HS-5 (cell line): Measurements from ENCODE around the gene HS3ST3A1.

Source experiments
- DNase-seq: peaks from one replicate; pipeline ENCODE4 v3.0.0-alpha.2; 2012; ENCODE audit warnings: low read depth

The HS3ST3A1 gene

DNA sequence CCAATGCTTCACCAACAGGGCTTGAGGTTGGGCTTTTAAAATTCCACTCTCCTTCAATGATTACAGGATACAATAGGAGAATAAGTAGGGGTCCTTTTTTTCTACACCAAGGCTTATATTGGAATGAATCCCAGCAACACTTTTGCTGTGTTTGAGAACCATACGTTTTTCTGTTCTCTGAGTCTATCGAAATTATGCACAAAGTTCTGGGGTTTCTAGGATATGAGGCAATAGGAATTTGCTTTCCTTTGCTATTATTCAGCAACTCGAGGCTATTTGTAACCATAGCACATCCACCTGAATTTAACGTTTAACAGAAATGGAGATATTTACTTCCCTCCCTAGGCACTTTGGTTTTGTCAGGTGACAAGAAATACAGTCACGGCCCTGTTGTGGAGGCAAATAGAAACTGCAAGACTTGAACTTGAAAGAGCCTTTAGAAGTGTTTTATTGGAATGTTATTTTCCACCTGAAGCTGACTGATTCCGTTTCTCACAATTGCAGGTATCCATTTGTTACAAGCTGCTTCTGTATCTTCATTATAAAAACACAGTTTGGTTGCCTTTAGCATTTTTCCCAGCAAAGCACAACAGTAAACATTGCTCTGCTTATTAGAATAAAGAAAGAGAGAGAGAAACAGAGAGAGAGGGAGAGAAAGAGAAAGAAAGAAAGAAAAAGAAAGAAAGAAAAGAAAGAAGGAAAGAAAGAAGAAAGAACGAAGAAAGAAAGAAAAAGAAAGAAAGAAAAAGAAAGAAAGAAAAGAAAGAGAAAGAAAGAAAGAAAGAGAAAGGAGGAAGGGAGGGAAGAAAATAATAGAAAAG, 109.6 kb downstream of the HS3ST3A1 start:
- no peak for DNase-seq

- no peak for DNase-seq
These were observed 110.2 kb downstream of the HS3ST3A1 start for GRCh38 chr17:13491491-13491890.

DNA sequence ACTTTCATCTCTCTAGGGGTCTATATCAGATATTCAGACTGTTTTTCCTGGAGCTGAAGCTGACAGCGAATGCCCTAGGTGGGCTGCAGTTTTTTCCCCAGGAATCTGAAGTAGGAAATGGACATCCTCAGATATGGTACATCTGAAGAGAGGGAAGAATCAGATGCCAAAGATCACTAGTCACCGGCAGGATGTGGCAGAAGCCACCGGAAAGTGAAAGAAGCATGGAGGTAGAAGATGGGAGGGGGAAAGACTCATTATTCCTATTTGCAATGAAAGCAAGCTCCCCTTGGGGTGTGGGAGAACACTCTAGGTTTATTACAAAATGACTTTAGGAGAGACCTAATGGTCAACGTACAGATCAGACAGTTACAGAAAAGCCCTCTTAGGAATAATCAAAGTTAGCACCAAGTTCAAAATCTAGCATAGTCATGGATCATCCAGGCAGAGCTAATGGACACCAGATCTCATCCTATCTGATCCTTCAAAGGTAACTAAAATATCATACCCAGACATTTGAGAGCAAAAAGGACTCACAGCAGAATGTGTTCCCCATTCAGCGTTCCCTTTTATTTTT, 110.7 kb downstream of the HS3ST3A1 start:
- peak; percentile 35 for DNase-seq

- DNase-seq = no peak
These were observed 111.3 kb downstream of the HS3ST3A1 start for GRCh38 chr17:13490427-13490826.

- no peak for DNase-seq
These were observed 116.4 kb downstream of the HS3ST3A1 start for GRCh38 chr17:13485327-13485726.

- DNase-seq = peak; percentile 33
These were observed 117.7 kb downstream of the HS3ST3A1 start for GRCh38 chr17:13484020-13484419.

DNA sequence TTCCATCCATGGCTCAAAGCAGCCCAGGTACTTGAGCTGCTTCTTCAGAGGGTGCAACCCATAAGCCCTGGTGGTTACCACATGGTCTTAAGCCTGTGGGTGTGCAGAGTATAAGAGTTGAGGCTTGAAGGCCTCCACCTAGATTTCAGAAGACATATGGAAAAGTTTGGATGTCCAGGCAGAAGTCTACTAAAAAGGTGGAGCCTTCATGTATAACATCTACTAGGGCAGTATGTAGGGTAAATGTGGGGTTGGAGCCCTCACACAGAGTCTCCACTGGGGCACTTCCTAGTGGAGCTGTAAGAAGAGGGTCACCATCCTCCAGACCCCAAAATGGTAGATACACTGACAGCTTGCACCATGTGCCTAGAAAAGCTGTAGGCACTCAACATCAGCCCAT, 120.9 kb downstream of the HS3ST3A1 start:
- DNase-seq = no peak

DNA sequence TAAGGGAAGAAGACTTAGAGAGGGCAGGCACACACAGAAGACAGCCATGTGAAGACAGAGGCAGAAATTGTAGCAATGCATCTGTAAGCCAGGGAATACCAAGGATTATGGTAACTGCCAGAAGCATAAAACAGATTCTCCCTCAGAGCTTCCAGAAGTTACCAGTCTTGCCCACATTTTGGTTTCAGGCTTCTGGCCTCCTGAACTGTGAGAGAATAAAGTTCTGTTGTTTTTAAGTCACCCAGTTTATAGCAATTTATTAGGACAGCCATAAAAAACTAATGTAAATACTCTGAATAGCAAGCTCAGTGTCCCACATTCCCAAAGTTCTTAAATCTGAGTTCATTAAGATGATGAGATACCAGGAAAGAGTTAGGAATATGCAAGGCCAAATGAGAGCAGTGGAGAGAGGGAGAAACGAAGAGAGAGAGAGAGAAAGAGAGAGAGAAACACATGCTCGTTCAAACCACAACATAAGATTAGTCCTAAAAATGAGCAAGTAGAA, 123.4 kb downstream of the HS3ST3A1 start:
- no peak for DNase-seq

GRCh38 chr17:13477180-13477611, 124.5 kb downstream of the HS3ST3A1 start:
- peak; percentile 32 for DNase-seq

DNA sequence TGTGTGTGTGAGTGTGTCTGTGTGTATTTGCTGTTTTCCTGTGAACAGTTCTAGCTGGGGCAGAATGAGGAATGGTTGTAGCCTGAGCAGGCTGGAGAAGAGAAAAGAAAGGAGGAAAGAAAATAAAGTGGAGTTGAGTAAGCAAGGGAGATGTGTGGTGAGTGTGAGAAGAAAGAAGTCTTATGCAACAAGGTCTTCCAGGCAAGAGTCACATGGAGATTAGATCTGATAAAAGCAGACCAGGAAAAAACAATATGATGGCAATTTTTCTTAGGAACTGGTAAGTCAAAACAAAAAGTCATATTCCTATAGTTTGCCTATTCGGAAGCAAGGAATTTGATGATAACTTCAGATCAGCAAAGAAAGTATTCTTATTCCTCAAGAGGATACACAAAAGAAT, 125.0 kb downstream of the HS3ST3A1 start:
- no peak for DNase-seq

DNA sequence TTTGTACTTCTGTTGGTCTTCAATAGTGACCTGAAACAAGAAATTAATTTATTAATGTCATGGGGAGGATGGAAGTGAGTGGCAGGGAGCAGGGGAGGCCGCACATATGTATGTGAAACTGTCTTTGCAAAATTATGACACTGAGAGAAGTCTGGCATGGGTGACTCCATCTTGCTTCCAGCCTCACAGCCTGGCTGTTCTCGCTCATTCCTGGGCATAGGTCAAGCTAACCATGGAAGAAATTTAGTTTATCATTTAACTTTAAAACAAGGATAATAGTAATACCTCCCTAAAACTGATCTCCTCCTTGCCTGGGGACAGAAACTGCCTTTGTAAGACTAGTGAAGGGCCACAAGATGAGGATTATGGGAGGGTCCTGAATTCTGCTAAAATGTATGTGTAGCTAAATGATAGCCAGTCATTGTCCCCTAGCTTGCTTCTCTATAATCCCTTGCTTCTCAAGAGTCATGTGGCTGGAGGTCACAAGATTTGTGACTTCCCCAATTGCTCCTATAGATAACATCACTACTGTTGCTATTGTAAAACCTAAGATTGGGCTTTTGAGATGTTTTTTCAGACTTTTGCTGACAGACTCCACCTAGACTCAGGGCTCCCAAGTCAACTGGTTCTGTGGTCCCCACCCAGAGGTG, 126.0 kb downstream of the HS3ST3A1 start:
- DNase-seq = no peak

DNA sequence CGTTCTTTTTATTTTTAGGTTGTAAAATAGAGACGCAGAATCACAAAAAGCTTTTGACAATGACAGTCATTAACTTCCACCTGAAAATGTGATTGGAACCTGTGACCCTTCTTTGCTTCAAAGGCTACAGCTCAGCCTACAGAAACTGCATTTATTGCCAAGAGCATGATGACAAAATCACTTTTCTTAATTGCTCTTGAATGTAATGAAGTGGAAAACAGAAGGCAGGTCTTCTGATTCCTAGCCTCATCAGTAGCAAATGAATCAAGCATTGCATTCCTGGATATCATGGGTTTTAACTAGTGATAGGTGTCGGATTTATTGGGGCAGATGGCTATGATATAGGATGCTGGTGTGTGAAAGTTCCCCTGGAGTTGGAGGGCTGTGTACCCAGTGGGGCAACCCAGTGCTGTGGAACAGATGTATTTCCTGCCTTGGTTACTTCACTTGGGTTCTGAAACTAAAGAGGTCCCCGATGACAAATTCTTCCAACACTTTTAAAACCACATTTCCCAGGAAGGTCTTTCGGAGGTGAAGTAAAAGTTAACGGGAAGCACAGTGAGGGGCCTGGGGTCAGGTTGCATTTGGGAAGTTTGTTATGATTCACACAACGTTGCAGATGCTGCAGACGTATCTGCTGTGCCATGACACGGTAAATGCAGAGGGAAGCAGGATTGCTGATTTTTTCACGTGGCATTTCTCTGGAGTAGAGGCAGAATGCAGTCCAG, 127.5 kb downstream of the HS3ST3A1 start:
- no peak for DNase-seq

GRCh38 chr17:13465678-13466077, 136.1 kb downstream of the HS3ST3A1 start:
- DNase-seq = no peak

- no peak for DNase-seq
These were observed 139.0 kb downstream of the HS3ST3A1 start for GRCh38 chr17:13462673-13463124.

DNA sequence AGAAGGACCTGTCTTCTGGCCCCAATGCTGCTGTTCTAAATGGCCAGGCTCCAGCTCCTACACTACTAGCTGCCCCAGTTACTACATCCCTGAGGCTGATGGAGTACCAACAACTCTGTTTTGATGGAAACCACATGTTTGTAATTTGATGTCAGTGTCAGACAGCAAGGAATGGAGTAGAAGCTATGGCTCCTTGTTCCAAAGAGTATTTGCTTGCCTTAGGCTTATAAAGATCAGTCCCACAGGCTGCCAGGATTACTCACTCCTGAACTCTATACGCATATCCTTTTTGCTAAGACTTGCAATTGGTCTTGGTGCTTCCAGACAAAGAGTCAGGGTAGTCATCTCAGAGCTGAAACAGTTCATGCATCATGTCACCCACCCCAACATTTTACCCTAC, 139.6 kb downstream of the HS3ST3A1 start:
- DNase-seq = no peak

DNA sequence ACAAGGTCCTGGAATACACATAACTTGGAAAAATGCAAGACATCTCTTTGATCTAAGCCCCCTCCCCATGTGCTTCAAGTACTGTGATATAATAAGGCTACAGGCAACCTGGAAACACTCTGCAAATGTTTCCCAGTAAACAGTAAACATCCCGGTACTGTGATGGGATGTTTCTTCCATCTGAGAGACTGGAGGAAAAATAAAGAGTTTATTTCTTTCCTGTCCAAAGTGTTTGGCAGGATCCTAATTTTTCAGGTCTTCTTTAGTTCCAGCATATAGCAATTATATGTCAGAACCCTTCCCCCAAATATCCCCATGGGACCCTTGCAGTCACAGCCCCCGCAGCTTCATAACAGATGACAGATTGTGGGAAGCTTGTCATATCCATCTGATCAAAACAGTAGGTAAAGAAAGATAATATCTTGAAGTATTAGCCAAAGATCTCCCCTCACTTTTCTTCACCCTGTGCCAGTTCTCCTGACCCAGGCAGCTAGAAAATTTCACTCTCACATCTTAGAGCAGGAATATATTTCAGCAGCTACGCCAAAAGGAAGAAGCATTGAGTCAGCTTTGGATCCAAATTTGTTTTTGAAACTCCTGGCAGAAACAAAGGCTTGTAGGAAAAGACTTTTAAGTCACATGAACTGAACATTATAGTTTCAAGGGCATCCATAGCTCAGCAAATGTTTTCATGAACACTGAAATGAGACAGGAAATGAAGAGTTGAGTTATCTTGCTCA, 141.3 kb downstream of the HS3ST3A1 start:
- DNase-seq = no peak

DNA sequence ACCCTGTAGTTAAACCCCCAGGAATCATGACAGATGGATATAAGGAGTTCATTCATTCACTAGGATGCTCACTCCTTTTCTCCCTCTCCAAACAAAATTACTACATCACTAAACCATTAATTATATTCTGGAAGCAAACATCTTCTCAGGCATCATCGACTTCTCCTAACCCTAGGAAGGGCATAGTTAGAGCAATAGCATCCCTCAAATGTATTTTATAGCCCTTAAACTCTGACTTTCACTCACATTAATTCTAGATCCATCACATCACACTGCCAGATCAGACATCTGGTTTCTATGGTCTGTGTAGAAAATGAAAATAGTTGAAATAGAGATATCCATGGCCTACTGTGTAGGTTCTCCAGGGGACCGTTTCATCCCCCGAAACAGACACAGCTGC, 143.9 kb downstream of the HS3ST3A1 start:
- DNase-seq = no peak
